GM12878 (cell line): ENCODE results near the gene CMBL. TPM values are rescaled to one million over a fixed set of nuclear protein-coding genes. Genes with fewer than 3 reads are reported as not detected.

Experiments used
- ATAC-seq: fragments of 200-7000 bp; cut with Tn5 transposase; 3 replicates; pipeline ENCODE4 v1.9.1; 2020; ENCODE audit warnings: mild to moderate bottlenecking, moderate library complexity
- BruUV-seq: library from RNA; stranded (reverse); fragments of 400-500 nt; replicated peaks from 2 replicates; lab custom pipeline; 2021; lab: Mats Ljungman, UMichigan
- CTCF ChIA-PET: fragments of 300-600 bp; sonication (Branson Sonifier 250); formaldehyde crosslinking; extraction: SDS; loops from one replicate; lab custom pipeline; 2021; ENCODE audit warnings: inconsistent platforms; lab: Yijun Ruan, JAX
- POLR2A ChIA-PET: fragments of 350-600 bp; formaldehyde crosslinking; extraction: SDS; loops from one replicate; lab custom pipeline; 2021; ENCODE audit warnings: inconsistent platforms; lab: Charles Lee
- RAD21 ChIA-PET: fragments of 300-600 bp; sonication (Branson Sonifier 250); formaldehyde crosslinking; loops from one replicate; lab custom pipeline; 2023; ENCODE audit warnings: antibody characterized with exemption; ENCODE audit not compliant: unreplicated experiment; lab: Charles Lee
- SMC1A ChIA-PET: fragments of 300-600 bp; sonication (Branson Sonifier 250); formaldehyde crosslinking; loops from one replicate; lab custom pipeline; 2023; ENCODE audit not compliant: unreplicated experiment, uncharacterized antibody; lab: Charles Lee
- DNase-seq: peaks from one replicate; pipeline ENCODE4 v3.0.0-alpha.2; 2011; ENCODE audit warnings: low read depth, low spot score
- FAIRE-seq: peaks from 3 replicates; lab custom pipeline; 2011; peaks lifted over from hg19 to GRCh38; lab: Jason Lieb, UNC
- H2AFZ ChIP-seq: 2 replicates; pipeline ENCODE4 v1.6.0; 2011; ENCODE audit warnings: low read depth, low read length, control low read depth; ENCODE audit not compliant: control insufficient read depth
- H3K27ac ChIP-seq: 2 replicates; pipeline ENCODE4 v1.5.1; 2011; ENCODE audit warnings: control low read depth; ENCODE audit not compliant: control insufficient read depth, insufficient read depth
- H3K27me3 ChIP-seq, 2 experiments: replicated peaks in 1 of 2; 2 replicates each; pipeline versions ENCODE4 v1.6.0 to v1.6.1; 2011; ENCODE audit warnings: low read length in 1 of 2; ENCODE audit not compliant: control insufficient read depth in 2 of 2, insufficient read depth in 2 of 2
- H3K36me3 ChIP-seq, 2 experiments: 2 replicates each; pipeline ENCODE4 v1.5.1; 2011; ENCODE audit warnings: low read length in 1 of 2; ENCODE audit not compliant: control insufficient read depth in 2 of 2, insufficient read depth in 2 of 2
- H3K4me1 ChIP-seq: 2 replicates; pipeline ENCODE4 v1.6.1; 2011; ENCODE audit warnings: mild to moderate bottlenecking, low read length, moderate library complexity, mixed read lengths; ENCODE audit not compliant: control insufficient read depth, insufficient read depth
- H3K4me2 ChIP-seq: 2 replicates; pipeline ENCODE4 v1.6.0; 2011; ENCODE audit warnings: control low read depth; ENCODE audit not compliant: control insufficient read depth, insufficient read depth
- H3K4me3 ChIP-seq: fragments of 200-600 bp; sonication (generic); 2 replicates; pipeline ENCODE4 v1.5.1; 2016
- H3K79me2 ChIP-seq: 2 replicates; pipeline ENCODE4 v1.6.0; 2011; ENCODE audit warnings: low read length; ENCODE audit not compliant: control insufficient read depth, insufficient read depth
- H3K9ac ChIP-seq: 2 replicates; pipeline ENCODE4 v1.8.0; 2011; ENCODE audit warnings: low read length, control low read depth, mixed read lengths; ENCODE audit not compliant: control insufficient read depth, insufficient read depth
- H3K9me3 ChIP-seq: replicated peaks from 3 replicates; pipeline ENCODE4 v1.5.1; 2011; ENCODE audit warnings: mild to moderate bottlenecking, low read length; ENCODE audit not compliant: control insufficient read depth, insufficient read depth
- H4K20me1 ChIP-seq: 2 replicates; pipeline ENCODE4 v1.6.0; 2011; ENCODE audit not compliant: control insufficient read depth, insufficient read depth
- ATF3 ChIP-seq: IDR thresholded peaks from 2 replicates; pipeline ENCODE4 v1.6.1; 2011; ENCODE audit warnings: low read depth, mild to moderate bottlenecking, low read length, moderate library complexity, borderline replicate concordance; ENCODE audit errors: extremely low read depth
- BCLAF1 ChIP-seq: fragments of 450-650 bp; IDR thresholded peaks from 2 replicates; pipeline ENCODE4 v1.6.1; 2017; ENCODE audit warnings: antibody characterized with exemption, mild to moderate bottlenecking, moderate library complexity
- CEBPB ChIP-seq, 2 experiments: fragments of 150-350 bp in 1 of 2; IDR thresholded peaks; 2 replicates each; pipeline ENCODE4 v1.6.1; 2012 to 2014; ENCODE audit warnings: low read depth in 2 of 2, low read length in 2 of 2, borderline replicate concordance in 1 of 2, inconsistent platforms in 1 of 2
- ETV6 ChIP-seq, 2 experiments: fragments of 450-650 bp in 1 of 2; IDR thresholded peaks in 1 of 2; conservative IDR thresholded peaks in 1 of 2; 2 replicates each; pipeline ENCODE4 v1.6.1; 2014; ENCODE audit warnings: antibody characterized with exemption in 1 of 2, borderline replicate concordance in 1 of 2, low read depth in 1 of 2, mild to moderate bottlenecking in 1 of 2, moderate library complexity in 1 of 2
- NR2C1 ChIP-seq: fragments of 450-650 bp; IDR thresholded peaks from 2 replicates; pipeline ENCODE4 v1.6.1; 2017; ENCODE audit warnings: antibody characterized with exemption, mild to moderate bottlenecking, moderate library complexity
- SKIL ChIP-seq: fragments of 450-650 bp; IDR thresholded peaks from 2 replicates; pipeline ENCODE4 v1.6.1; 2017; ENCODE audit warnings: mild to moderate bottlenecking, low read depth, inconsistent platforms; ENCODE audit not compliant: poor library complexity, severe bottlenecking
- WGBS: methylation state at CpG from one replicate; pipeline ENCODE4 v1.1.6; 2016; ENCODE audit warnings: low lambda C conversion rate; ENCODE audit not compliant: insufficient replicate concordance, insufficient coverage; ENCODE audit errors: missing lambda C conversion rate; 5-methylcytosine and 5-hydroxymethylcytosine counted together
- in situ Hi-C: fragments of 300-500 bp; cut with MboI; formaldehyde crosslinking; loops from 9 replicates; pipeline ENCODE4 v1.14.3; 2018; ENCODE audit warnings: mixed read lengths
- intact Hi-C: fragments of 100-400 bp; cut with micrococcal nuclease; formaldehyde crosslinking; loops from one replicate; pipeline ENCODE4 v1.14.2; 2022; ENCODE audit not compliant: unreplicated experiment
- polyA plus RNA-seq, 11 experiments: library from polyadenylated mRNA; depleted of rRNA in 4 of 11; unstranded in 6 of 11; stranded (reverse) in 5 of 11; fragments of >200 nt; fragmentation: Nextera tagmentation in 4 of 11; fragmentation: Illumina TruSeq in 1 of 11; extraction: Ambion mirVana in 4 of 11; extraction: Trizol in 1 of 11; gene quantifications; 1 replicate in 1 of 11; 2 replicates in 10 of 11; pipeline versions ENCODE4 v1.2.1 to v1.2.3, GENCODE V29; 2011 to 2016; ENCODE audit warnings: inconsistent platforms in 2 of 11, missing spikeins in 2 of 11, low read depth in 1 of 11
- total RNA-seq, 4 experiments: library from RNA; depleted of rRNA in 3 of 4; stranded (reverse); fragments of >200 nt in 3 of 4; fragmentation: Illumina TruSeq in 1 of 4; extraction: Trizol in 1 of 4; gene quantifications; 2 replicates each; pipeline versions ENCODE4 v1.2.1 to v1.2.3, GENCODE V29; 2013 to 2021

The CMBL gene
- total and polyA plus RNA-seq, 10 of the 15 experiments (the other 5 are each of a cell fraction or from before 2014, with no cell fraction given), result 1.8 to 15.6 (median 7.5) TPM

GRCh38 chr5:10338686-10339057 is 31.0 kb upstream of the CMBL start (continued):
- TF ChIP-seq ETV6 (conservative IDR thresholded peaks at IDR 0.05 in 1 of 2, IDR thresholded peaks at IDR 0.05 in 1 of 2; ENCODE audit: borderline replicate concordance in 1 of 2, low read depth in 1 of 2), result no peak
- TF ChIP-seq NR2C1, result no peak
- TF ChIP-seq BCLAF1, result no peak
- no peak for TF ChIP-seq SKIL
- TF ChIP-seq CEBPB (IDR thresholded peaks at IDR 0.05; ENCODE audit: borderline replicate concordance in 1 of 2, low read depth in 2 of 2, low read length in 2 of 2), result no peak

GRCh38 chr5:10337986-10338385 is 30.3 kb upstream of the CMBL start:
- intact Hi-C loops, result no loop called here
- Histone ChIP-seq H3K9ac (no peak overlapping the region), H3K27me3 (peaks cover 0 to 5% of the 10 kb centered on the region in 2 experiments; a peak in 2 of 4 replicates), H3K27ac (no peak overlapping the region), H3K4me2 (no peak overlapping the region), H4K20me1 (no peaks in the 10 kb centered on the region), H3K4me3 (no peak overlapping the region), H3K36me3 (no peaks in the 10 kb centered on the region), H3K79me2 (no peaks in the 10 kb centered on the region), H2AFZ (no peak overlapping the region), H3K4me1 (no peaks in the 10 kb centered on the region)
- no peak for DNase-seq
- FAIRE-seq, result no peak
- SMC1A ChIA-PET, result interaction anchor here (0.6 kb wide), 1 partner anchor 11 kb away, joined by 3 read pairs; no protein-coding TSS in a partner anchor
- no TSS peak for BruUV-seq
- no peak for ATAC-seq
- 43% methylated on average over 4 of the region's 4 CpGs for WGBS
- RAD21 ChIA-PET, result no interaction called here
- POLR2A ChIA-PET, result interaction anchor here (0.5 to 0.7 kb wide), 2 partner anchors 13 to 22 kb away, joined by 5 to 6 read pairs; no protein-coding TSS in a partner anchor
- TF ChIP-seq ATF3, result no peak
- TF ChIP-seq, all 136 proteins: peak for 0
- CTCF ChIA-PET, result interaction anchor here (1.4 kb wide), 1 partner anchor 54 kb away, joined by 4 read pairs; no protein-coding TSS in a partner anchor
- in situ Hi-C loops, result no loop called here
- no peaks in the 10 kb centered on the region for H3K9me3 ChIP-seq
